GM10847 (cell line): Measurements from ENCODE around the gene AGAP2.

Source experiments
- POLR2A ChIP-seq: IDR thresholded peaks from 2 replicates; pipeline ENCODE4 v1.6.1; 2011; ENCODE audit not compliant: insufficient read length; ENCODE audit errors: extremely low read depth

AGAP2 gene

GRCh38 chr12:57712701-57713100 lies 25.8 kb downstream of the AGAP2 start:
- TF ChIP-seq POLR2A: no peak

DNA sequence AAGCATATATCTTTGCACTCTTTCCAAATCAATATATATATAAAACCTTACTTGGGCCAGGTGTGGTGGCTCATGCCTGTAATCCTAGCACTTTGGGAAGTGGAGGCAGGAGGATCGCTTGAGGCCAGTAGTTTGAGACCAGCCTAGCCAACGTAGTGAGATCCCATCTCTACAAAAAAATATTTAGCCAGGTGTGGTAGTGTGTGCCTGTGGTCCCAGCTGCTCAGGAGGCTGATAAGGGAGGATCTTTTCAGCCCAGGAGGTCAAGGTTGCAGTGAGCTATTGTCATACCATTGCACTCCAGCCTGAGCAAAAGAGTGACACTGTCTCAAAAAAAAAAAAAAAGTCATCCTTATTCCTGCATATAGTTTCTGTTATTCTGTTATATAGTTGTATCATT lies 30.2 kb downstream of the AGAP2 start:
- TF ChIP-seq POLR2A: no peak

GRCh38 chr12:57707250-57707649 lies 31.3 kb downstream of the AGAP2 start:
- TF ChIP-seq POLR2A: no peak

DNA sequence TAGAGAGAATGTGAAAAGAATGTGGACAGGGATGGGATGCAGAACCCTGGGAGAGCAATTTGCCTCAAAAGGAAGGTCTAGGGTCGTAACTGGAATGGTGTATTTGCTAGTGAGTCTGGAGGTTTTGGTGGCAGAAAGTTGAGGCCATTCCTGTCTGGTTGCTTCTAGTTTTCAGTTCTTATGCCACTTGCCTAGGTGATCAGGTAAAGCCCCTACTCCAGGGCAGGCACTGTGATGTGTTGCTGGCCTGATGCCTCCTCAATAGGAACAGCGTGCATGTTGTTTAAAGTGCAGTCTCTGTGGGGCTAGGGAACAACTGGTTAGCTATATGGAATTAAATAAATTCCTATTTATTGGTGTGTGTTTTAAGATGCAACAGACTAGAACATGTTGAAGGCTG lies 38.2 kb downstream of the AGAP2 start:
- no peak for TF ChIP-seq POLR2A

GRCh38 chr12:57698414-57698813 lies 40.1 kb downstream of the AGAP2 start:
- TF ChIP-seq POLR2A: no peak

- no peak for TF ChIP-seq POLR2A
These were observed 41.5 kb downstream of the AGAP2 start for GRCh38 chr12:57697076-57697475.

- no peak for TF ChIP-seq POLR2A
These were observed 42.6 kb downstream of the AGAP2 start for GRCh38 chr12:57695770-57696432.

GRCh38 chr12:57694459-57695019 lies 44.0 kb downstream of the AGAP2 start:
- no peak for TF ChIP-seq POLR2A

DNA sequence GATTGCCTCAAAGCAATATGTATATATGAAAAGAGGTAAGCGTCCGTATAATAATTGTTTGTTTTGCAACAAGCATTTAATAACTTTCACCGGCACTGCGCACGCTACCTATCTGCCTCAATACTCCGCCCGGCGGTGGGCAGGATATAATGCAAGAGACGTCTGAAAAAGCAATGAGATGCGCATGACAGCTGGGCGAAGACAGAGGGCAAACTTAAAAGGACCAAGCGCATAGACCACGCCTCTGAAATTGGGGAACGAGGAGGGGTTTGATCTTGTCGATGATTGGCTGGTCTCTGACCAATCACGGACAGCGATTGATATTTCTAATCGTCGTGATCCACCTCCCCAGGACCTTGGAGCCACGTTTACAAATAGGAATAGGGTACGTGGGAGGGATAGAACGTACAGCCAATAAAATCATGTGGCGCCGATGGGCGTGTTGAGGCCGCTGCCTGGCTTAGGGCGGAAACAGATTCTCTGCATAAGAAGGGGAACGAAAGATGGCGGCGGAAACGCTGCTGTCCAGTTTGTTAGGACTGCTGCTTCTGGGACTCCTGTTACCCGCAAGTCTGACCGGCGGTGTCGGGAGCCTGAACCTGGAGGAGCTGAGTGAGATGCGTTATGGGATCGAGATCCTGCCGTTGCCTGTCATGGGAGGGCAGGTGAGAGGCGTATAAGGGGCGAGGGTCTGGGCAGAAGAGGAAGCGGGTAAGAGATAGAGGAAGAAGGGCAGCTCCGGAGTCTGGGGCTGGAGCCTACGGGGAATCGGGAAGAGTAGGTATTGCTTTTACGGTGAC lies 44.7 kb downstream of the AGAP2 start, which contains the start of gene OS9:
OS9 (plus strand) TSS at position 474 of the 800 bp plus-strand sequence; CDS start at position 504, 30 bp downstream.
- TF ChIP-seq POLR2A: peak; percentile 89

DNA sequence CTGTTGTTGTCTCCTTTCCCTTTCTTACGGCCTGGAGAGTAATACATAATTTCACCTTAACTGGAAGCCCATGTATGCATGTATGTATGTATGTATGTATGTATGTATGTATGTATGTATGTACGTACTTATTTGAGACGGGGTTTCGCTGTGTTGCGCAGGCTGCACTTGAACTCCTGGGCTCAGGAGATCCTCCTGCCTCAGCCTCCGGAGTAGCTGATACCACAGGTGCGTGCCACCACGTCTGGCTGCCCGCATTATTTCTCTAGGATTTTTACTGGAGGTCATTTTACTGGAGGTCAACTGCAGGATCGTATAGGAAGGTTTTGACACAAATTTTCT lies 45.3 kb downstream of the AGAP2 start:
- TF ChIP-seq POLR2A: no peak

- no peak for TF ChIP-seq POLR2A
These were observed 46.0 kb downstream of the AGAP2 start for GRCh38 chr12:57692500-57692899.

DNA sequence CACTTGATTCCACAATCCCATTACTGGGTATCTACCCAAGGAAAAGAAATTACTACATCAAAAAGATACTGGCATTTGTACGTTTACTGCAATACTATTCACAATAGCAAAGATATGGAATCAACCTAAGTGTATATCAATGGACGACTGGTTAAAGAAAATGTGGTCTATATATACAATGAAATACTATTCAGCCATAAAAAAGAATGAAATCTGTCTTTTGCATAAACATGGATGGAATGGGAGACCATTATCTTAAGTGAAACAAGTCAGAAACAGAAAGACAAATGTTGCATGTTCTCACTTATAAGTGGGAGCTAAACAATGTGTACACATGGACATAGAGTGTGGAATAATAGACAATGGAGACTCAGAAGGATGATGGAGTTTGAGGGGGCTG lies 49.6 kb downstream of the AGAP2 start:
- TF ChIP-seq POLR2A: no peak

GRCh38 chr12:57687862-57688261 lies 50.7 kb downstream of the AGAP2 start:
- no peak for TF ChIP-seq POLR2A

DNA sequence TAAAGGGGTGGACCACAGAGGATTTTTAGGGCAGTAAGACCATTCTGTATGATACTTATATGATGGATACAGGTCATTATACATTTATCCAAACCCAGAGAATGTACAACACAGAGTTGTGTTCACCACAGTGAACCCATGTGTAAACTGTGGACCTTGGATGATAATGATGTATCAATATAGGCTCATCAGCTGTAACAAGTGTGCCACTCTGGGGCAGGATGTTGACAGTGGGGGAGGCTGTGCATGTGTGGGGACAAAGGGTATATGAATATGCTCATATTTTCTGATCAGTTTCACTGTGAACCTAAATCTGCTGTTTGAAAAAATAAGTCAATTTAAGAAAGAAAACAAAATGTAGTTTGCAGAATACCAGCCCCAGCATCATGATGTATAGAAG lies 58.8 kb downstream of the AGAP2 start:
- no peak for TF ChIP-seq POLR2A

GRCh38 chr12:57674691-57675090 lies 63.9 kb downstream of the AGAP2 start:
- no peak for TF ChIP-seq POLR2A
